ENCODE results near the gene GNAI1.

DNA sequence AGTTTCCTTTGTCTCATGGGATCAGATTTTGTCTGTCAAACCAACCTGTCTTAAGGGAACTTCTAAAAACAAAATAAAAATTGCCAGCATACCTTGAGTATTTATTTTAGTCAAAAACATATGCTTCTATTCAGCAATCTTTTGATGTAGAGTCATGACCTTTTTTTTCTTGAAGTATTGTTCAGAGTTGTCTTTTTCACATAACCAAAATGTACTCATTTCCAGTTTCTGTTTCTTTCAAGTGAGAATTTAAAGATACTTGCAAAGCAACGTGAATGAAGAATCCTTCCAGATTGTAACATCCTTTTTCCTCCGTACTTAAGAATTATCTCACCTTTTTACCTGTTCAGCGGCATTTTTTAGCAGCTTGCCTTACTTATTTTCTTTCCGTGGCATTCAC, 37.8 kb downstream of the GNAI1 start:
- TF ChIP-seq, protein P1, sequence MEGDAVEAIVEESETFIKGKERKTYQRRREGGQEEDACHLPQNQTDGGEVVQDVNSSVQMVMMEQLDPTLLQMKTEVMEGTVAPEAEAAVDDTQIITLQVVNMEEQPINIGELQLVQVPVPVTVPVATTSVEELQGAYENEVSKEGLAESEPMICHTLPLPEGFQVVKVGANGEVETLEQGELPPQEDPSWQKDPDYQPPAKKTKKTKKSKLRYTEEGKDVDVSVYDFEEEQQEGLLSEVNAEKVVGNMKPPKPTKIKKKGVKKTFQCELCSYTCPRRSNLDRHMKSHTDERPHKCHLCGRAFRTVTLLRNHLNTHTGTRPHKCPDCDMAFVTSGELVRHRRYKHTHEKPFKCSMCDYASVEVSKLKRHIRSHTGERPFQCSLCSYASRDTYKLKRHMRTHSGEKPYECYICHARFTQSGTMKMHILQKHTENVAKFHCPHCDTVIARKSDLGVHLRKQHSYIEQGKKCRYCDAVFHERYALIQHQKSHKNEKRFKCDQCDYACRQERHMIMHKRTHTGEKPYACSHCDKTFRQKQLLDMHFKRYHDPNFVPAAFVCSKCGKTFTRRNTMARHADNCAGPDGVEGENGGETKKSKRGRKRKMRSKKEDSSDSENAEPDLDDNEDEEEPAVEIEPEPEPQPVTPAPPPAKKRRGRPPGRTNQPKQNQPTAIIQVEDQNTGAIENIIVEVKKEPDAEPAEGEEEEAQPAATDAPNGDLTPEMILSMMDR (IDR thresholded peaks at IDR 0.05; ENCODE audit: insufficient read depth, low read depth, low read length), result no peak
- TF ChIP-seq EZH2 (IDR thresholded peaks at IDR 0.05; ENCODE audit: insufficient read depth, low read length), result no peak

All from astrocyte (in vitro differentiated cells and primary cell).